B cell (primary cell): ENCODE measurements around the gene CNOT6. TPM values are rescaled to one million over a fixed set of nuclear protein-coding genes. Genes with fewer than 3 reads are reported as not detected.
"Not testable (repeated sequence)": the region's sequence is repeated elsewhere in the genome, so short reads cannot be mapped to it uniquely, and the experiment has no call there.

ENCODE experiments used
- ATAC-seq: fragments of 200-7000 bp; cut with Tn5 transposase; one replicate; pipeline ENCODE4 v1.10.0; 2021; ENCODE audit warnings: low read depth, mild to moderate bottlenecking, moderate number of reproducible peaks, moderate library complexity
- CTCF ChIA-PET: fragments of 350-600 bp; sonication (Branson Sonifier 250); formaldehyde crosslinking; loops from one replicate; lab custom pipeline; 2021; ENCODE audit warnings: antibody characterized with exemption, inconsistent platforms; lab: Charles Lee
- POLR2A ChIA-PET: fragments of 350-600 bp; sonication (Branson Sonifier 250); formaldehyde crosslinking; loops from one replicate; lab custom pipeline; 2021; ENCODE audit warnings: antibody characterized with exemption; lab: Charles Lee
- DNase-seq: peaks from one replicate; pipeline ENCODE4 v3.0.0; 2013
- H2AFZ ChIP-seq: 2 replicates; pipeline ENCODE4 v1.6.1; 2012; ENCODE audit warnings: mild to moderate bottlenecking, low read depth, low read length; ENCODE audit not compliant: insufficient read depth, poor library complexity, severe bottlenecking
- H3K27ac ChIP-seq, 2 donors: 1 replicate in 1 of 2; 2 replicates in 1 of 2; pipeline ENCODE4 v1.5.1; 2012 to 2013; ENCODE audit warnings: low read length in 2 of 2, mild to moderate bottlenecking in 2 of 2, moderate library complexity in 1 of 2
- H3K27me3 ChIP-seq, 4 experiments: fragments of 200-600 bp in 1 of 4; sonication (generic) in 1 of 4; replicated peaks in 1 of 4; 1 replicate in 2 of 4; 2 replicates in 2 of 4; pipeline versions ENCODE4 v1.6.1 to v1.7.0; 2013 to 2016; ENCODE audit warnings: low read length in 3 of 4, mild to moderate bottlenecking in 2 of 4, mixed read lengths in 1 of 4, moderate library complexity in 1 of 4; ENCODE audit not compliant: insufficient read depth in 4 of 4, control insufficient read depth in 3 of 4; ENCODE audit errors: control extremely low read depth in 1 of 4
- H3K36me3 ChIP-seq, 2 experiments: replicated peaks in 1 of 2; 1 replicate in 1 of 2; 2 replicates in 1 of 2; pipeline versions ENCODE4 v1.6.1 to v1.7.1; 2013; ENCODE audit warnings: low read length in 1 of 2; ENCODE audit not compliant: insufficient read depth in 2 of 2, control insufficient read depth in 1 of 2; ENCODE audit errors: control extremely low read depth in 1 of 2, extremely low read depth in 1 of 2
- H3K4me1 ChIP-seq, 2 donors: fragments of 200-600 bp in 1 of 2; sonication (generic) in 1 of 2; 1 replicate in 1 of 2; 2 replicates in 1 of 2; pipeline versions ENCODE4 v1.5.1 to v1.6.1; 2013 to 2017; ENCODE audit warnings: low read length in 2 of 2; ENCODE audit not compliant: control insufficient read depth in 2 of 2, insufficient read depth in 2 of 2
- H3K4me2 ChIP-seq: replicated peaks from 2 replicates; pipeline ENCODE3; 2012; ENCODE audit warnings: mild to moderate bottlenecking, low read depth, low read length; ENCODE audit not compliant: poor library complexity, severe bottlenecking
- H3K4me3 ChIP-seq, 5 experiments: fragments of 200-600 bp in 1 of 5; sonication (generic) in 1 of 5; 1 replicate in 3 of 5; 2 replicates in 2 of 5; pipeline versions ENCODE4 v1.5.1 to v1.7.0; 2011 to 2016; ENCODE audit warnings: low read length in 4 of 5, mild to moderate bottlenecking in 4 of 5, low read depth in 2 of 5, control low read depth in 1 of 5, moderate library complexity in 1 of 5; ENCODE audit not compliant: insufficient read depth in 1 of 5; ENCODE audit errors: control extremely low read depth in 1 of 5, extremely low read depth in 1 of 5
- H3K79me2 ChIP-seq: fragments of 200-600 bp; sonication (generic); one replicate; pipeline ENCODE4 v1.6.0; 2016; ENCODE audit warnings: low read length; ENCODE audit not compliant: control insufficient read depth, insufficient read depth
- H3K9ac ChIP-seq: fragments of 200-600 bp; sonication (generic); 2 replicates; pipeline ENCODE4 v1.6.1; 2017; ENCODE audit warnings: mild to moderate bottlenecking, low read length, moderate library complexity
- H3K9me3 ChIP-seq, 3 donors: one replicate each; pipeline versions ENCODE4 v1.6.1 to v1.7.1; 2013; ENCODE audit warnings: low read length in 2 of 3; ENCODE audit not compliant: control insufficient read depth in 2 of 3, insufficient read depth in 1 of 3; ENCODE audit errors: control extremely low read depth in 1 of 3
- H4K20me1 ChIP-seq: 2 replicates; pipeline ENCODE4 v1.6.0; 2012; ENCODE audit warnings: mild to moderate bottlenecking, low read length; ENCODE audit not compliant: insufficient read depth, control insufficient read depth, poor library complexity, severe bottlenecking
- H3K27ac Mint-ChIP-seq: one replicate; pipeline ENCODE4 v1.8.0; 2021; ENCODE audit warnings: mixed read lengths
- H3K27me3 Mint-ChIP-seq: one replicate; pipeline ENCODE4 v1.8.0; 2021; ENCODE audit warnings: mixed read lengths
- H3K4me1 Mint-ChIP-seq: one replicate; pipeline ENCODE4 v1.8.0; 2021; ENCODE audit warnings: mixed read lengths
- H3K4me3 Mint-ChIP-seq: one replicate; pipeline ENCODE4 v1.8.0; 2021; ENCODE audit warnings: mixed read lengths
- H3K9me3 Mint-ChIP-seq: one replicate; pipeline ENCODE4 v1.8.0; 2022; ENCODE audit warnings: mixed read lengths; ENCODE audit not compliant: insufficient read depth
- CTCF ChIP-seq: fragments of 200-600 bp; IDR thresholded peaks from one replicate; pipeline ENCODE4 v1.8.0; 2022; ENCODE audit warnings: antibody characterized with exemption, mild to moderate bottlenecking
- EZH2 ChIP-seq: IDR thresholded peaks from 2 replicates; pipeline ENCODE4 v1.6.1; 2012; ENCODE audit warnings: borderline replicate concordance, low read depth, mild to moderate bottlenecking, moderate library complexity, low read length; ENCODE audit not compliant: insufficient read depth, poor library complexity, severe bottlenecking
- WGBS: methylation state at CpG from one replicate; pipeline ENCODE4 v1.1.5; 2013; ENCODE audit warnings: missing lambda C conversion rate; ENCODE audit not compliant: insufficient coverage; 5-methylcytosine and 5-hydroxymethylcytosine counted together
- intact Hi-C: fragments of 100-400 bp; cut with micrococcal nuclease; formaldehyde crosslinking; loops from one replicate; pipeline ENCODE4 v1.10.0; 2022
- polyA plus RNA-seq: library from polyadenylated mRNA; depleted of rRNA; stranded (reverse); fragments of >200 nt; gene quantifications from 2 replicates; pipeline ENCODE4 v1.2.3, GENCODE V29; 2012
- total RNA-seq, 2 donors: library from RNA; stranded (reverse); fragments of 120-200 nt in 1 of 2; gene quantifications; 1 replicate in 1 of 2; 2 replicates in 1 of 2; pipeline versions ENCODE4 v1.2.3 to v1.2.4, GENCODE V29; 2013 to 2022

CNOT6 gene
- total and polyA plus RNA-seq, 2 donors (not counting 1 experiment from before 2014, with no cell fraction given), result 4.3 to 31.1 TPM

GRCh38 chr5:180474569-180474968 lies 19.6 kb upstream of the CNOT6 start:
- TF ChIP-seq EZH2 (no peak), CTCF (no peak)
- no peaks in the 10 kb centered on the region for H3K9me3 ChIP-seq
- H3K36me3 ChIP-seq, result no peaks in the 10 kb centered on the region
- H4K20me1 ChIP-seq, result no peaks in the 10 kb centered on the region
- H3K4me3 Mint-ChIP-seq, result no peak overlapping the region
- DNase-seq, result no peak
- H3K4me2 ChIP-seq, result no peak overlapping the region
- no peak overlapping the region for H2AFZ ChIP-seq
- no peaks in the 10 kb centered on the region for H3K79me2 ChIP-seq
- H3K9ac ChIP-seq, result no peak overlapping the region
- peaks cover 0 to 7% of the 10 kb centered on the region in 2 donors for H3K4me1 ChIP-seq
- 93% methylated on average over 11 of the region's 11 CpGs for WGBS
- intact Hi-C loops, result no loop called here
- no peak for ATAC-seq
- H3K4me3 ChIP-seq, result no peak overlapping the region
- no peaks in the 10 kb centered on the region for H3K4me1 Mint-ChIP-seq
- ChIA-PET CTCF (interaction anchor here (0.6 kb wide), 2 partner anchors 13 to 182 kb away, joined by 3 to 4 read pairs; no protein-coding TSS in a partner anchor), POLR2A (no interaction called here)
- peaks cover 5% of the 10 kb centered on the region for H3K27me3 Mint-ChIP-seq
- no peak overlapping the region for H3K27ac ChIP-seq
- peaks cover 0 to 11% (median 3%) of the 10 kb centered on the region in 4 experiments for H3K27me3 ChIP-seq
- no peaks in the 10 kb centered on the region for H3K9me3 Mint-ChIP-seq
- H3K27ac Mint-ChIP-seq, result no peak overlapping the region

GRCh38 chr5:180475969-180476524 lies 18.1 kb upstream of the CNOT6 start:
- intact Hi-C loops, H3K4me1 ChIP-seq: not testable (repeated sequence)

More at GRCh38 chr5:180475969-180476524, 18.1 kb upstream of the CNOT6 start:
- H3K4me2 ChIP-seq, H4K20me1 ChIP-seq, H3K4me3 ChIP-seq, DNase-seq, H3K27ac Mint-ChIP-seq, H3K9me3 ChIP-seq, ATAC-seq, H2AFZ ChIP-seq, POLR2A ChIA-PET, H3K79me2 ChIP-seq, H3K9me3 Mint-ChIP-seq, H3K36me3 ChIP-seq, H3K27me3 ChIP-seq, H3K9ac ChIP-seq, H3K27me3 Mint-ChIP-seq, H3K4me1 Mint-ChIP-seq, H3K27ac ChIP-seq, H3K4me3 Mint-ChIP-seq, CTCF ChIA-PET: not testable (repeated sequence)
- WGBS, result 97% methylated on average over 17 of the region's 20 CpGs
